Psoas muscle (tissue), 8 donors: ENCODE results near the gene PRKAR2A. TPM values are rescaled to one million over a fixed set of nuclear protein-coding genes. Genes with fewer than 3 reads are reported as not detected.
"Not testable (repeated sequence)": the region's sequence is repeated elsewhere in the genome, so short reads cannot be mapped to it uniquely, and the experiment has no call there.

Source experiments
- ATAC-seq, 4 donors: fragments of 200-7000 bp; cut with Tn5 transposase; one replicate each; pipeline ENCODE4 v1.9.1; 2020; ENCODE audit warnings: moderate library complexity in 3 of 4, mild to moderate bottlenecking in 2 of 4
- DNase-seq, 2 donors: peaks; one replicate each; pipeline ENCODE4 v3.0.0-alpha.2; 2020
- H3K27ac ChIP-seq: fragments of 200-600 bp; one replicate; pipeline ENCODE4 v1.8.0; 2022
- H3K27me3 ChIP-seq, 3 donors: fragments of 200-600 bp in 1 of 3; one replicate each; pipeline versions ENCODE4 v1.6.1 to v1.8.0; 2013 to 2022; ENCODE audit warnings: low read length in 2 of 3, mild to moderate bottlenecking in 2 of 3, moderate library complexity in 1 of 3; ENCODE audit not compliant: insufficient read depth in 3 of 3
- H3K36me3 ChIP-seq, 2 donors: fragments of 200-600 bp in 1 of 2; one replicate each; pipeline versions ENCODE4 v1.6.1 to v1.8.0; 2013 to 2022; ENCODE audit warnings: low read depth in 1 of 2, mild to moderate bottlenecking in 1 of 2, moderate library complexity in 1 of 2; ENCODE audit not compliant: insufficient read depth in 1 of 2
- H3K4me1 ChIP-seq: fragments of 200-600 bp; one replicate; pipeline ENCODE4 v1.8.0; 2022
- H3K4me3 ChIP-seq: fragments of 200-600 bp; one replicate; pipeline ENCODE4 v1.8.0; 2022; ENCODE audit warnings: mild to moderate bottlenecking
- H3K9me3 ChIP-seq: fragments of 200-600 bp; one replicate; pipeline ENCODE4 v1.8.0; 2022
- WGBS, 3 donors: extraction: QIAGEN DNeasy Blood & Tissue Kit; methylation state at CpG; one replicate each; pipeline versions ENCODE4 v1.1.6 to v1.1.7; 2013; 5-methylcytosine and 5-hydroxymethylcytosine counted together
- intact Hi-C, 2 donors: fragments of 100-400 bp; cut with DNase I; formaldehyde crosslinking; loops; one replicate each; pipeline versions ENCODE4 v1.11.0 to v1.14.2; 2022
- polyA plus RNA-seq, 3 donors: library from polyadenylated mRNA; stranded (reverse); fragments of 200-250 nt; gene quantifications; one replicate each; pipeline ENCODE4 v1.2.3, GENCODE V29; 2013
- total RNA-seq, 4 donors: library from RNA; stranded (reverse); fragmentation: NEBNext Ultra II Directional in 2 of 4; extraction: Animal tissue kit (Norgen Biotek cat#: 25700) in 2 of 4; gene quantifications; one replicate each; pipeline versions ENCODE4 v1.2.1 to v1.2.4, GENCODE V29; 2021 to 2023
- TF ChIP-seq, protein P1 (sequence below): fragments of 200-600 bp; IDR thresholded peaks from one replicate; pipeline ENCODE4 v1.8.0; 2022; ENCODE audit warnings: antibody characterized with exemption
- donor health status: healthy with polysubstance abuse.
- donor health status: DM: no; HTN: no; CAD: no; lungs with moderate emphysema.
- donor health status: Bipolar disorder and iron deficiency.
- donor health status: healthy.
- donor health status: DM: yes; HTN: yes; CAD: no.
- donor health status: DM: no; HTN: no; CAD: no.
- donor health status: DM: no; HTN: no; CAD: no.
- donor health status: DM: yes; HTN: yes; CAD: no.

The PRKAR2A gene
- total and polyA plus RNA-seq, 7 donors: 24.3 to 126 (median 92.5) TPM

DNA sequence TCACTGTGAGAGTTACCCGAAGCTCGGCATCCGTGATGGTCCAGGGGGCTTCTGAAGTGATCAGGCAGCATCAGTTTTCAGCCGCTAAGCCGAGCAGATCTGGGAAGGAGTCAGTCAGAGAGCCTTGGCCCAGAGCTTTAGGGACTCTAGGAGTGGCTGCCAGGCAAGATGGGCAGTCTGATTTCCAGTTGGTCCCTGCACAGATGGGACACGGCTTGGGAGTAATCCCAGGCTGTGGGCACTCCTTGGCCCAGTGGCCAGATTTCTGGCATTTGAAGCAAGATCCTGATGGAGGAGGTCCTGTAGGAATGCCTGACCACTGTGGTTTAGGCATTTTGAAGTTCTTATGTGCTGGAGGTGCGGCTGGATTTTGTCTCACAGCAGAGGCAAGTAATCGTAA lies 120.2 kb downstream of the PRKAR2A start:
- Histone ChIP-seq H3K4me1 (no peaks in the 10 kb centered on the region), H3K27me3 (no peaks in the 10 kb centered on the region), H3K27ac (no peak overlapping the region), H3K9me3 (no peaks in the 10 kb centered on the region), H3K4me3 (no peak overlapping the region), H3K36me3 (no peaks in the 10 kb centered on the region)
- TF ChIP-seq, protein P1, sequence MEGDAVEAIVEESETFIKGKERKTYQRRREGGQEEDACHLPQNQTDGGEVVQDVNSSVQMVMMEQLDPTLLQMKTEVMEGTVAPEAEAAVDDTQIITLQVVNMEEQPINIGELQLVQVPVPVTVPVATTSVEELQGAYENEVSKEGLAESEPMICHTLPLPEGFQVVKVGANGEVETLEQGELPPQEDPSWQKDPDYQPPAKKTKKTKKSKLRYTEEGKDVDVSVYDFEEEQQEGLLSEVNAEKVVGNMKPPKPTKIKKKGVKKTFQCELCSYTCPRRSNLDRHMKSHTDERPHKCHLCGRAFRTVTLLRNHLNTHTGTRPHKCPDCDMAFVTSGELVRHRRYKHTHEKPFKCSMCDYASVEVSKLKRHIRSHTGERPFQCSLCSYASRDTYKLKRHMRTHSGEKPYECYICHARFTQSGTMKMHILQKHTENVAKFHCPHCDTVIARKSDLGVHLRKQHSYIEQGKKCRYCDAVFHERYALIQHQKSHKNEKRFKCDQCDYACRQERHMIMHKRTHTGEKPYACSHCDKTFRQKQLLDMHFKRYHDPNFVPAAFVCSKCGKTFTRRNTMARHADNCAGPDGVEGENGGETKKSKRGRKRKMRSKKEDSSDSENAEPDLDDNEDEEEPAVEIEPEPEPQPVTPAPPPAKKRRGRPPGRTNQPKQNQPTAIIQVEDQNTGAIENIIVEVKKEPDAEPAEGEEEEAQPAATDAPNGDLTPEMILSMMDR: no peak
- ATAC-seq (no peak), DNase-seq (no peak)
- 73 to 80% (median 79%) methylated on average over 8 of the region's 8 CpGs for WGBS, 3 donors
- intact Hi-C loops: no loop called here

DNA sequence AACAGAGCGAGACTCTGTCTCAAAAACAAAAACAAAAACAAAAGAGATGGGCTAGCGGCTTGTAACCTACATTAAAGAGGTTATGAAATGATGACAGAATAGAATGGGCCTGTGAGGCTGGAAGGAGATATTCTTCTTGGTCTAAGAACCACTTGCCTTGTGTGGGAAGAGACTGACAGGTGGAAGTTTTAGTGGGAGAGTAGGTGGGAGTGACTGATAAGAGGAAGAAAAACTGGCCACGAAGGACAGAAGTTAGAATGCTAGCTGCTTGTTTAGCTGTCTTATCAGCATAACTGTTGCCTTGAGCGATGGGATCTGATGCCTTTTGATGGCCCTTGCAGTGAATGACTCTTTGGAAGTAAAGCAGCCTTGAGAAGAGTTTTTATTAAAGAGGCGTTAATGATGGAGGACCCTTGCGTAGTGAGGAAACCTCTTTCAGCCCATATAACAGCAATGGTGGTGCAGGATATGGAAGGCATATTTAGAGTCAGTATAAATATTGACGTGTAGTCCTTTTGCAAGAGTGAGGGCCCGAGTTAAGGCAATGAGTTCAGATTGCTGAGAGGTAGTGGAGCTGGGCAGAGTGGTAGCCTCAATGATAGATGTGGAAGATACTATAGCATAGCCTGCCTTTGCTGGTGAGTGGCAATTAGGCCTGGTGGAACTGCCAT lies 122.4 kb downstream of the PRKAR2A start:
- H3K4me3 ChIP-seq, ATAC-seq, DNase-seq, H3K36me3 ChIP-seq, H3K27ac ChIP-seq, intact Hi-C loops, H3K9me3 ChIP-seq, H3K4me1 ChIP-seq, H3K27me3 ChIP-seq: not testable (repeated sequence)
- WGBS, 3 donors: 93 to 97% (median 95%) methylated on average over 8 of the region's 8 CpGs

DNA sequence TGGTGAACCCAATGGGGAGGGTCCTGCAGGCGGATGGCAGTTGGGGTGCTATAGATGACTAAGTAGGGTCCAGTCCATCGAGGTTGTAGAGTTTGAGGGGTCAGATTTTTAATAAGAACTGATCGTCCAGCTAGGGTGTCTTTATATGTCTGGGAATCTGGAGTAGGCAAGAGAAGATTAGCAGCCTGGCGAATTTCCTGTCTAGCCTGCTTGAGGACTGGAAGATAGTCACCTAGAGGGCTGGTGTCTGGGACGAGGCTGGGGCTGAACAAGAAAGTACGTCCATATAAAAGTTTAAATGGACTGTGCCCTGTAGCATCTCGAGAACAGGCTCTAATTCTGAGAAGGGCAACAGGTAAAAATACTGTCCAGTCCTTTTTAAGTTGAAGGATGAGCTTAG lies 123.9 kb downstream of the PRKAR2A start:
- WGBS, 3 donors: 83 to 87% (median 86%) methylated on average over 7 of the region's 7 CpGs
- TF ChIP-seq, protein P1: no peak
- Histone ChIP-seq H3K27me3 (no peaks in the 10 kb centered on the region), H3K36me3 (no peaks in the 10 kb centered on the region), H3K9me3 (no peaks in the 10 kb centered on the region), H3K4me3 (no peak overlapping the region), H3K4me1 (no peaks in the 10 kb centered on the region), H3K27ac (no peak overlapping the region)
- DNase-seq (no peak), ATAC-seq (no peak)
- intact Hi-C loops: no loop called here

DNA sequence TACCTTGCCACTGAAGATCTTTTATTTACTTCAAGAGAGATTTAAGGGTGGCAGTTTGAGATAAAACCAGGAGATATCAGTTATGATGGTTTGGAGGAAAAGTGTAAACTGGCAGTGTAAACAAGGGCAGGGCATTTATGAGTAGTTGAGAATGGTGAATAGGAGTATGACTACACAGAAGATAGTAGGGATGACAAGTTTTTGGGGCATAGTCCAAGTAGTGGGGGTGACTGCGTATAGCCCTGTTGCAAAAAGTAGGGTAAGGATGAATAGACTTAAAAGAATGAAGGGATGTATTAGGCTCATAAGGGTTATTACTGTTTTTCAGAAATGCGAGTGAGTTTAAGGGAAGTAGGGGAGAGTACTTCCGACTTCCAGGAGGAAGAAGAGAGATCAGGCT lies 124.4 kb downstream of the PRKAR2A start:
- DNase-seq, ATAC-seq, H3K36me3 ChIP-seq, H3K4me1 ChIP-seq, H3K27ac ChIP-seq, H3K9me3 ChIP-seq, intact Hi-C loops, H3K4me3 ChIP-seq, H3K27me3 ChIP-seq: not testable (repeated sequence)
- 78 to 85% (median 83%) methylated on average over 3 of the region's 3 CpGs for WGBS, 3 donors

DNA sequence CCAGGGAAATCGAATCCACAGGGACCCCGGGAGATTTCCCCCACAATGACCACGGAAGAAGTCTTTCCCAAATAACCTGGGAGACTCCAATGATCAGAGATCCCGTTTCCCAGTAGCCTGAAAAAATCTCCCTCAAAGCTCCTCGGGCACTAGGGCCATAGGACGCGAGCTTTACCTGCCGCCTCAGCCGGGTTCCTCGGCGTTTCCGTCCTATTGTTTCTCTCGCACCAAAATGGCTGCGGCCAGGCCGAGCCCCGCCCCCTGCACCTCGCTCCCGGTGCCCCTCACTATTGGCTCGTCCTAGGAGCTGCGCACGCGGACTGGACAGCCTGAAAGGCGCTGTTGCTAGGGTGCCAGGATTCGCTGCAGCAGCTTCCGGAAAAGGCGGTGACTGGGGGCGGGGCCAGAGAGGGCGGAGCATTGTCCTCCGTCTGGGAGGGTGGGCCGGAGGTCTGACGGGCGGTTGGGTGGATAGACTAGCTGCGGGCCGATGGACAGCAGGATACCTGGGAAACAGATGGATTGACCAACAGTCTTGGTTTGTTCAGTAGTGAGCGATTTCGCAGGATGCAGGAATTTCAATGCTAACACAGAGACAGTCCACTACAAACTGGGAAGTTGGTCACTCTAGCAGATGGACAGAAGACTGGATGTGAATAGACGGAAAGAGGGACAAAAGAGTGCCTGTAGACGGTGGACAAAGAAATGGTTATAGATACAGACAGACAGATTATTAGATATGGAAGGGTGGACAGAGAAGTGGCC lies 130.5 kb downstream of the PRKAR2A start, which contains the start of gene IP6K2:
Gene IP6K2, minus strand, starts transcription at position 240 of the 765 bp plus-strand sequence. CDS start 21,930 bp downstream, outside the sequence.
- intact Hi-C loops: no loop called here
- WGBS, 3 donors: 2 to 3% (median 3%) methylated on average over 38 of the region's 38 CpGs

More for the DNA sequence above, 130.5 kb downstream of the PRKAR2A start, which contains the start of gene IP6K2:
- H3K27ac ChIP-seq: peak within 1 kb of the TSS; percentile 81
- TF ChIP-seq, protein P1: no peak
- H3K4me3 ChIP-seq: peak within 1 kb of the TSS; percentile 72
- H3K27me3 ChIP-seq: no peaks in the 10 kb centered on the region
- H3K4me1 ChIP-seq: peaks cover 21% of the 10 kb centered on the region
- ATAC-seq: peak; percentile 99 to 100 (median 100)
- H3K9me3 ChIP-seq: no peaks in the 10 kb centered on the region
- DNase-seq: peak; percentile 99 to 100
- peaks cover 0 to 29% of the 10 kb centered on the region in 2 donors for H3K36me3 ChIP-seq
